HS-5 (cell line): ENCODE data around the gene TRANK1.
"Not testable (repeated sequence)": the region's sequence is repeated elsewhere in the genome, so short reads cannot be mapped to it uniquely, and the experiment has no call there.

Experiments used
- DNase-seq: peaks from one replicate; pipeline ENCODE4 v3.0.0-alpha.2; 2012; ENCODE audit warnings: low read depth

TRANK1 gene

GRCh38 chr3:36944641-36945270 is at the start of gene TRANK1:
TRANK1 (minus strand) TSS chr3:36945054; CDS start chr3:36944809, 245 bp downstream.
- no peak for DNase-seq

GRCh38 chr3:36993326-36994283 is 48.8 kb upstream of the TRANK1 start, which contains the start of gene MLH1:
MLH1 (plus strand) TSS chr3:36993518; CDS start chr3:36993548, 30 bp downstream.
- peak; percentile 100 for DNase-seq

GRCh38 chr3:36992806-36993325 is 48.0 kb upstream of the TRANK1 start, which contains the start of gene EPM2AIP1:
EPM2AIP1 (minus strand) TSS chr3:36993131; CDS start chr3:36993077, 54 bp downstream.
- no peak for DNase-seq

DNA sequence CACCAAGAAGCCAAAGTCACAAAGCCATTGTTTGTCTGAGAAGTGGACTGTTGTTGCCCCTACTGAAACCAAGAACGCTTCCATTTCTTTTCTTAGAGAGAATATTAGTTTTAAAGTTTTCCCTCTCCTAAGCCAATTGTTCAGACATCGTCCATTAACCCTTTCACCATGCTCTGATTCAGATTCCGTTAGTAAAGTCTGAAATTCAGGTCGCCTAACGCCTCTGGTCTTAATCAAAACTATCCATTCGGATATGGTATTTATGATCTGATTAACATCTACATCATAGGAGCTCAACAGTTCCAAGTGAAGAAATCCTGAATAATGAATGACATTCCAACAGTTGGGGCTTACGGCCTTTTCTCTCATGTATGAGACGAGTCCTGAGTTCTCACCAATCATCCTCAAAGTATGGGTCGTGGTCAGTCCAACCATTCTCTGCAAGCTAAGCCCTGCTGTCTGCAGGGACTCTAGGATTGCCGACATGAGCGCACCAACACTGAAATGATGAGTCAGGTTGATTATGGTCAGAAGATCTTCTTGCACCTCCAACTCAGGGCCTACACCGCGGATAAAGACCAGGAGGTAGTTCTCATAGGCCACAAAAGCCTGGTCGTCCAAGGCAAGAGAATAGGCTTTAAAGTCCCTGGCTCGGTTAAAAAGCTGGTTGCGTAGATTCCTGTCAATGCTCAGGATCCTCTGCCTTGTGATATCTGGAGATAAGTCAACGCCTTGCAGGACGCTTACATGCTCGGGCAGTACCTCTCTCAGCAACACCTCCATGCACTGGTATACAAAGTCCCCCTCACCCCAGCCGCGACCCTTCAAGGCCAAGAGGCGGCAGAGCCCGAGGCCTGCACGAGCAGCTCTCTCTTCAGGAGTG is 47.3 kb upstream of the TRANK1 start:
- peak; percentile 45 for DNase-seq

- DNase-seq: no peak
These were observed 46.3 kb upstream of the TRANK1 start for GRCh38 chr3:36991147-36991546.

- DNase-seq: no peak
These were observed 44.7 kb upstream of the TRANK1 start for GRCh38 chr3:36989568-36989967.

GRCh38 chr3:36989005-36989404 is 44.2 kb upstream of the TRANK1 start:
- no peak for DNase-seq

DNA sequence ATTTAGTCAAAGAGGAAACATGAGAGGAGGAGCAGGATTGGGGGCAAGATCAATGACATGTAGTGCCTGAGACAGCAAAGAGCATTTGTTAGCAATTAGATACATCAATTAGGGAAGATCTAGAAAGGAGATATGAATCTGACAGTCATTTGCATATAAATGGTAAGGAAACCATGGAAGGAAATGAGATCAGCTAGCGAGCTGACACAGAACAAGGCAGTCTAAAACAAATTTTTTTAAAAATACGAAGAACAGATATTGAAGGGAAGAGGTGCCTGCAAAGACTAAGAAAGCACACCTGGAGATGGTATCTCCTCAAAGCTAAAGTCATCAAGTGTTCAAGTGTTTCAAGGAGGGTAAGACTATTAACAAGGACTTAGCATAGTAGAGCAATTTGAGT is 43.5 kb upstream of the TRANK1 start:
- no peak for DNase-seq

DNA sequence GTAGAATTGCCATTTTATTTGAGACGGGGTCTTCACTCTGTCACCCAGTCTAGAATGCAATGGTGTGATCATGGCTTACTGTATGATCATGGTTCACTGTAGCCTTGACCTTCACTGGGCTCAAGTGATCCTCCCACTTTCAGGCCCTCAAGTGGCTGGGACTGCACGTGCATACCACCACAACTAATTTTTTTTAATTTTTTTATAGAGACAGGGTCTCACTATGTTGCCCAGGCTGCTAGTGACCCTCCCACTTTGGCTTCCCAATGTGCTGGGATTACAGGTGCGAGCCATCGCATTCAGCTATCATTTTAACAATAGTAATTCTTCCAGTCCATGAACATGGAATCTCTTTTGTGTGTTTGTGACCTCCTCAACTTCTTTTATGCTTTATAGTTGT is 36.2 kb upstream of the TRANK1 start:
- no peak for DNase-seq

DNA sequence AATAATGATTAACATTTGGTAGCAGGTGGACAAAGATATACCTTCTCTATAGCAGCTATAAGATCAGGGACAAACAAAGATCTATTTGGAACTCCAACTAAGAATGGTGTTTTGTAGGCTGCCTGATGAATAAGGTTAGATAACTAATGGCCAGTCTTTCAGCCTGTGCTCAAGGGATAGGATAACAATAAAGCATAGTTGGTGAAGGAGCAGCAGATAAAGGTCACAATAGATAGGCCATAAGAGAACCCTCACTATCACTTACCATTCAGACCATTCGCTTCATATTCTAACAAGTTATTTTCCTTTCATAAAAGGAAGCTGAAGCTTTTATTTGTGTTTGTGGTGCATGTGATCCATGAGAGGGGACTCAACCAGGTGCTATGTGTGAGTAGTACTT is 28.3 kb upstream of the TRANK1 start:
- no peak for DNase-seq

DNA sequence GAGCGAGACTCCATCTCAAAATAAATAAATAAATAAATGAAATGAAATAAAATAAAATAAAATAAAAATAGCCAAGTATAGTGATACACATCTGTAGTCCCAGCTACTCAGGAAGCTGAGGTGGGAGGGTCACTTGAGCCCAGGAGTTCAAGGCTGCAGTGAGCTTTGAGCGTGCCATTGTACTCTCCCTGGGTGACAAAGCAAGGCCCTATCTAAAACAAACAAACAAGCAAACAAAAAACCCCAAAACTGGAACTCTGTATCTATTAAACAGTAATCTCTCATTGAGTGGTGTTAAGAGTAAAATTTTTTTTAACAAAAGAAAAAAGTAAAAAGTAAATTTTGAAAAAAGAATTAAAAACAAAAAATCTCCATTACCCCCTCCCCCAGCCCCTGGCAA is 27.3 kb upstream of the TRANK1 start:
- no peak for DNase-seq

DNA sequence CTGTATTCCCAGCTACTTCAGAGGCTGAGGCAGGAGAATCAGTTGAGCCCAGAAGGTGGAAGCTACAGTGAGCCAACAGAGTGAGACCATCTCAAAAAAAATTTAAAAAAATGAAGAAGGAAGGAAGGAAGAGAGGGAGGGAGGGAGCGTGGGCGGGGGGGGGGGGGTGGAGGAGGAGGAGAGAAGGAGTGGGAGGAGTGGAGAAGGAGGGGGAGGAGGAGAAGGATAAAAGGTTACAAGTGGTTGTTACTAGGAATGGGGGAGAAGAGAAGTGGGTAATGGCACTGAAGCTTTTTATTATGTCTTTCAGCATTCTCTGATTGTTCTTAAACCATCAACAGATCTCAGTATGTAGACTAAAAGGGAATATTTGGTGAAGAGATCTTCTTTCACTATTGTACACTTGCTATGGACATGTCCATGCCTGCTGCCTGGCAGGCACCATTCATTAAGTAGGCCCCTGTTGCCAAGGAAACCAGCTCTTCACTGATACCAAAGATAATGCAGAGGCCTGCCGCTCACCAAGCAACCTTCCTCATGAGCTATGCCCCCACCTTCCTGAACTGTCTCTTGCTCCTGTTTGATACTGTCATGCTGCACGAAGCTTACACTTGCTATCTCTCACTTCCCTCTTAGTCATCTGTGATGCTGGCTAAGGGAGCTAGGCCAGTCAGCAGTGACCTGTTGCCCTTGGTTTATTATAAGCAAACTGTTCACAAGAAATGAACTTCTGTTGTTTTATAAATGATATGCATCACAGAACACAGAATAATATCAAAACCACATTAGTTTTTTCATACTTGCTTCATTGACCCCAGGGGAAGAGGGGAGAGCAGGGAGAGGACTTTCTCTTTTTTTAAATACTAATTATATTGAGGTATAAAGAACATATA is 24.9 kb upstream of the TRANK1 start:
- DNase-seq: peak; percentile 34

DNA sequence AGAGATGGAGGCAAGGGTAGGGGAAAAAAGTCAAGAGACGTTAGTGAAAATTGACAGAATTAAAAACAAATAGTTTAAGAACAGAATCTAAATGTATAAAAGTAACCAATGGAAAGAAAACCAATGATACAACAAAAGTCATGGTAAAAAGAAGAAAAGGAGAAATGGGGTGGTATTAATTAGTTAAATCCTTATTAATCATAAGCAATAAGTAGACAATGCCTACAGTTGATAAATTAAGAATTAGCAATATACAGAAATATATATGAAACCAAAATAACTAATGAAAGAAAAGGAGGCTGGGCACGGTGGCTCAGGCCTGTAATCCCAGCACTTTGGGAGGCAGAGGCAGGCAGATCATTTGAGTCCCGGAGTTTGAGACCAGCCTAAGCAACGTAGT is 24.2 kb upstream of the TRANK1 start:
- no peak for DNase-seq

DNA sequence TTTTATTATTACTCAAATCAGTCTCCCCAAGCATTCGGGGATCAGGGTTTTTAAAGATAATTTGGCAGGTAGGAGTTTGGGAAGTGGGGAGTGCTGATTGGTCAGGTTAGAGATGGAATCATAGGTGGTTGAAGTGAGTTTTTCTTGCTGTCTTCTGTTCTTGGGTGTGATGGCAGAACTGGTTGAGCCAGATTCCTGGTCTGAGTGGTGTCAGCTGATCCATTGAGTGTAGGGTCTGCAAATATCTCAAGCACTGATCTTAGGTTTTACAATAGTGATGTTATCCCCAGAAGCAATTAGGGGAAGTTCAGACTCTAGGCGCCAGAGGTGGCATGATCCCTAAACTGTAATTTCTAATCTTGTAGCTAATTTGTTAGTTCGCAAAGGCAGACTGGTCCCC is 20.6 kb upstream of the TRANK1 start:
- DNase-seq: no peak

- no peak for DNase-seq
These were observed 20.0 kb upstream of the TRANK1 start for GRCh38 chr3:36964817-36965216.

DNA sequence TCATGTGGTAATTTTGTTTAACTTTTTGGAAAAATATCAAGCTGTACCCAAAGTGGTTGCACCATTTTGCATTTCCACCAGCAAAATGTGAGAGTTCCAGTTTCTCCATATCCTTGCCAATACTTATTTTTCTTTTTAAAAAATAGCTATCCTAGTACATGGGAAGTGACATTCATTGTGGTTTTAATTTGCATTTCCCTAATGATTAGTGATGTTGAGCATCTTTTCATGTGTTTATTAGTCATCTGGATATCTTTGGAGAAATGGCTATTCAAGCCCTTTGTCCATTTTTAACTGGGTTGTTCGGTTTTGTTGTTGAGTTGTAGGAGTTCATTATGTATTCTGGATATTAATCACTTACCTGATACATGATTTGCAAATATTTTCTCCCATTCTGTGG is 19.5 kb upstream of the TRANK1 start:
- no peak for DNase-seq

GRCh38 chr3:36963008-36963407 is 18.2 kb upstream of the TRANK1 start:
- DNase-seq: not testable (repeated sequence)

GRCh38 chr3:36960502-36960901 is 15.6 kb upstream of the TRANK1 start:
- DNase-seq: no peak

- no peak for DNase-seq
These were observed 15.0 kb upstream of the TRANK1 start for GRCh38 chr3:36959821-36960220.

DNA sequence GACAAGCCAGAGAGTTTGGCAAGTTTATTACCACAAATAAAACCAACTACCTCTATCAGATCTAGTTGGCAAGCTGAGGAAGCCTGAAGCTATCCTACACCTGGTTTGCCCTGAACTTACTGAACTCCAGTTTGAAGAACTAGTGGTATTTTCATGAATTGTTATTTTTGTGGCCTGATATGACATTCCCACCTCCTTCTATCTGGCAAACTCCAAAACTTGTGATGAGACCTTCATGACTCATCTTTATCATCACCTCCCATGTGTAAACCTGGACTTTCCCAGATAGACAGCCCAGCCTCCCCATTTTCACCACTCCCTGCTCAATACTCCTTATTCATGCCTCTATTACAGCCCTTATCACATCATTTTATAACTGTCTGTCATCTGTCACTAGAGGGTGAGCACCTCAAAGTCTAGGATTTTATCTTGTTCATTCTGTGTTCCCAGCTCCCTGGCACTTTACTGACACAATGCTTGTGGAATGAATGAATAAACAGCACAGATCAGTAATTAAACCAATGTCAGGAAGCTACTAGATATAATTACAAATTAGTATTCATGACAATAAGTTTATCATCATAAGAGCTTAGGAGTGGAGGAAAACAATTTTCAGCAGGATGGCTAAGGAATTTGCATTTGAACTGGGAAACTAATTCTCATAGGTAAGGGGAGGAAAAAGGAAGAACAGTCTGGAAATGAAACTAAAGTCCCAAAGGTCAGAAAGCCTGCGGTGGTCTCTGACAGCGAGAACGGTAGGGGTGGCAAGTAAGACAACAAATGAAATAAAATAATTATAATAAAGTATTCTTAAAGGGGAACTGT is 13.2 kb upstream of the TRANK1 start:
- DNase-seq: peak; percentile 70
